ENCODE measurements around the gene GPR42. TPM values are rescaled to one million over a fixed set of nuclear protein-coding genes. Genes with fewer than 3 reads are reported as not detected.

GPR42 gene
- total and polyA plus RNA-seq, 10 donors, result 0.09 to 0.67 (median 0.63) TPM; not detected in 6

DNA sequence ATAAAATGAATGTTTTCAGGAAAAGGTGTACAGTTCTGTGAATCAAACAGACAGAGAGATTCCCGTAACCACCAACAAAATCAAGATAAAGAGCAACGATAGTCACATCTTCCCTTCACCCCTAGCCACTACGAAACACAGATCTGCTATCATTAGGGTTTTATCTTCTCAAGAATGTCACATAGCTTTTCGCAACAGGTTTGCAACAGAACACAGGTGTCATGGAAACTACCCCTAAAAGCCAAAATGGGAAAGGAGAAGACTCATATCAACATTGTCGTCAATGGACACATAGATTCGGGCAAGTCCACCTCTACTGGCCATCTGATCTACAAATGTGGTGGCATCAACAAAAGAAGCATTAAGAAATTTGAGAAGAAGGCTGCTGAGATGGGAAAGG, 11.1 kb downstream of the GPR42 start:
- DNase-seq, result no peak
- Histone ChIP-seq H3K9me3 (peaks cover 0 to 32% (median 23%) of the 10 kb centered on the region in 8 donors), H3K27me3 (replicated peaks in 1 of 7) (peaks cover 0 to 17% (median 0%) of the 10 kb centered on the region in 7 donors), H3K27ac (no peak overlapping the region), H3K4me3 (no peak overlapping the region), H3K4me1 (peaks cover 0 to 6% (median 4%) of the 10 kb centered on the region in 6 donors), H3K36me3 (no peaks in the 10 kb centered on the region)
- TF ChIP-seq POLR2A (IDR thresholded peaks at IDR 0.05) (no peak), POLR2AphosphoS5 (IDR thresholded peaks at IDR 0.05) (no peak)
- TF ChIP-seq, protein P1, sequence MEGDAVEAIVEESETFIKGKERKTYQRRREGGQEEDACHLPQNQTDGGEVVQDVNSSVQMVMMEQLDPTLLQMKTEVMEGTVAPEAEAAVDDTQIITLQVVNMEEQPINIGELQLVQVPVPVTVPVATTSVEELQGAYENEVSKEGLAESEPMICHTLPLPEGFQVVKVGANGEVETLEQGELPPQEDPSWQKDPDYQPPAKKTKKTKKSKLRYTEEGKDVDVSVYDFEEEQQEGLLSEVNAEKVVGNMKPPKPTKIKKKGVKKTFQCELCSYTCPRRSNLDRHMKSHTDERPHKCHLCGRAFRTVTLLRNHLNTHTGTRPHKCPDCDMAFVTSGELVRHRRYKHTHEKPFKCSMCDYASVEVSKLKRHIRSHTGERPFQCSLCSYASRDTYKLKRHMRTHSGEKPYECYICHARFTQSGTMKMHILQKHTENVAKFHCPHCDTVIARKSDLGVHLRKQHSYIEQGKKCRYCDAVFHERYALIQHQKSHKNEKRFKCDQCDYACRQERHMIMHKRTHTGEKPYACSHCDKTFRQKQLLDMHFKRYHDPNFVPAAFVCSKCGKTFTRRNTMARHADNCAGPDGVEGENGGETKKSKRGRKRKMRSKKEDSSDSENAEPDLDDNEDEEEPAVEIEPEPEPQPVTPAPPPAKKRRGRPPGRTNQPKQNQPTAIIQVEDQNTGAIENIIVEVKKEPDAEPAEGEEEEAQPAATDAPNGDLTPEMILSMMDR (IDR thresholded peaks at IDR 0.05 in 8 of 11, conservative IDR thresholded peaks at IDR 0.05 in 3 of 11), result no peak
- intact Hi-C loops (cut with DNase I; ENCODE audit: low total_unique reads), result no loop called here
- WGBS, 5 donors, result 83 to 94% (median 88%) methylated on average over 6 of the region's 6 CpGs

DNA sequence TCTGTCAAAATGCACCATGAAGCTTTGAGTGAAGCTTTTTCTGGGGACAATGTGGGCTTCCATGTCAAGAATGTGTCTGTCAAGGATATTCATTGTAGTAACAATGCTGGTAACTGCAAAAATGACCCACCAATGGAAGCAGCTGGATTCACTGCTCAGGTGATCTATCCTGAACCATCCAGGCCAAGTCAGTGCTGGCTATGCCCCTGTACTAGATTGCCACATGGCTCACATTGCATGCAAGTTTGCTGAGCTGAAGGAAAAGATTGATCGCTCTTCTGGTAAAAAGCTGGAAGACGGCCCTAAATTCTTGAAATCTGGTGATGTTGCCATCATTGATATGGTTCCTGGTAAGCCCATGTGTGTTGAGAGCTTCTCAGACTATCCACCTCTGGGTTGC, 12.7 kb downstream of the GPR42 start:
- no peak for TF ChIP-seq POLR2AphosphoS5 (IDR thresholded peaks at IDR 0.05)
- TF ChIP-seq, protein P1 (IDR thresholded peaks at IDR 0.05 in 8 of 11, conservative IDR thresholded peaks at IDR 0.05 in 3 of 11), result no peak
- TF ChIP-seq POLR2A (IDR thresholded peaks at IDR 0.05), result no peak
- H3K27ac ChIP-seq, result no peak overlapping the region
- no peak for DNase-seq
- no peak overlapping the region for H3K4me3 ChIP-seq
- no peaks in the 10 kb centered on the region for H3K36me3 ChIP-seq
- no peaks in the 10 kb centered on the region for H3K4me1 ChIP-seq
- H3K27me3 ChIP-seq (replicated peaks in 1 of 7), result peaks cover 0 to 17% (median 0%) of the 10 kb centered on the region in 7 donors
- intact Hi-C loops (cut with DNase I; ENCODE audit: low total_unique reads), result no loop called here
- H3K9me3 ChIP-seq, result peaks cover 0 to 37% (median 24%) of the 10 kb centered on the region in 8 donors
- WGBS, 5 donors, result 88 to 97% (median 95%) methylated on average over 2 of the region's 2 CpGs

DNA sequence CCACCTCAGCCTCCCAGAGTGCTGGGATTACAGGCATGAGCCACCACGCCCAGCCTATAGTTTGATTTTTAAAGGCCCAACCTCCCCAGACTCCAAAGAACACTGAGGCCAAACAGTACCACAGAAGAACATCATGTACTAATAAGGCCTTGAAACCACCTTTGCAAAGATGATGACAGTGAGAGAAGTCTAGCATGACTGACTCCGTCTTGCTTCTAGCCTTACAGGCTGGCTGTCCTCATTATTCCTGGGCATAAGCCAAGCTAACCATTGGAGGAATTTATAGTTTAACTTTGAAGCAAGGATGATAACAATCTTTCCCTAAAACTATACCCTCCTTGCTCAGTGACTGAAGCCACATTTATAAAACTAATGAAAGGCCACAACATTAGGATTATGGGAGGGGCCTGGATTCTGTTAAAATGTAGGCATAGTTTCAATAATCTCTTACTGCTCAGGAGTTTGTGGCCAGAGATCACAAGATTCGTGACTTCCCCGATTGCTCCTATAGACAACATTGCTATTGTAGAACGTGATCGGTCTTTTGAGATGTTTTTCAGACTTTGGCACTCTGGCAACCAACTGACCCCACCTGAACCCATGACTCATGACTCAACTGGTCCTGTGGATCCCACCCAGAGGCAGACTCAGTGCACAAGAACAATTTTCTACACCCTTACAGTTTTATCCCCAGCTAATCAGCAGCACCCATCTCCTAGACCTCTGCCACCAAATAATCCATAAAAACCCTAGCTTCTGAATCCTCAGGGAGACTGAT, 17.6 kb downstream of the GPR42 start:
- Histone ChIP-seq H3K4me1 (no peaks in the 10 kb centered on the region), H3K27me3 (replicated peaks in 1 of 7) (peaks cover 0 to 5% (median 0%) of the 10 kb centered on the region in 7 donors), H3K27ac (no peak overlapping the region), H3K9me3 (peaks cover 0 to 37% (median 24%) of the 10 kb centered on the region in 8 donors), H3K4me3 (no peak overlapping the region), H3K36me3 (no peaks in the 10 kb centered on the region)
- DNase-seq, result no peak
- TF ChIP-seq, protein P1 (IDR thresholded peaks at IDR 0.05 in 8 of 11, conservative IDR thresholded peaks at IDR 0.05 in 3 of 11), result no peak
- TF ChIP-seq POLR2AphosphoS5 (IDR thresholded peaks at IDR 0.05) (no peak), POLR2A (IDR thresholded peaks at IDR 0.05) (no peak)
- intact Hi-C loops (cut with DNase I; ENCODE audit: low total_unique reads), result no loop called here
- 85 to 94% (median 92%) methylated on average over 6 of the region's 6 CpGs for WGBS, 5 donors

GRCh38 chr19:35389192-35389861, 18.5 kb downstream of the GPR42 start:
- no peaks in the 10 kb centered on the region for H3K36me3 ChIP-seq
- no peak for DNase-seq
- H3K27me3 ChIP-seq (replicated peaks in 1 of 7), result peaks cover 0 to 2% (median 0%) of the 10 kb centered on the region in 7 donors
- peaks cover 0 to 36% (median 24%) of the 10 kb centered on the region in 8 donors for H3K9me3 ChIP-seq
- 64 to 86% (median 78%) methylated on average over 6 of the region's 6 CpGs for WGBS, 5 donors
- no peak overlapping the region for H3K27ac ChIP-seq
- no peaks in the 10 kb centered on the region for H3K4me1 ChIP-seq
- intact Hi-C loops (cut with DNase I; ENCODE audit: low total_unique reads), result no loop called here
- no peak overlapping the region for H3K4me3 ChIP-seq
- TF ChIP-seq POLR2A (IDR thresholded peaks at IDR 0.05), result no peak
- TF ChIP-seq, protein P1 (IDR thresholded peaks at IDR 0.05 in 8 of 11, conservative IDR thresholded peaks at IDR 0.05 in 3 of 11), result no peak
- TF ChIP-seq POLR2AphosphoS5 (IDR thresholded peaks at IDR 0.05), result no peak

Data from spleen (tissue), 11 donors.